ENCODE data around the gene CEL.
"Not testable (repeated sequence)": the region's sequence is repeated elsewhere in the genome, so short reads cannot be mapped to it uniquely, and the experiment has no call there.

CEL gene

DNA sequence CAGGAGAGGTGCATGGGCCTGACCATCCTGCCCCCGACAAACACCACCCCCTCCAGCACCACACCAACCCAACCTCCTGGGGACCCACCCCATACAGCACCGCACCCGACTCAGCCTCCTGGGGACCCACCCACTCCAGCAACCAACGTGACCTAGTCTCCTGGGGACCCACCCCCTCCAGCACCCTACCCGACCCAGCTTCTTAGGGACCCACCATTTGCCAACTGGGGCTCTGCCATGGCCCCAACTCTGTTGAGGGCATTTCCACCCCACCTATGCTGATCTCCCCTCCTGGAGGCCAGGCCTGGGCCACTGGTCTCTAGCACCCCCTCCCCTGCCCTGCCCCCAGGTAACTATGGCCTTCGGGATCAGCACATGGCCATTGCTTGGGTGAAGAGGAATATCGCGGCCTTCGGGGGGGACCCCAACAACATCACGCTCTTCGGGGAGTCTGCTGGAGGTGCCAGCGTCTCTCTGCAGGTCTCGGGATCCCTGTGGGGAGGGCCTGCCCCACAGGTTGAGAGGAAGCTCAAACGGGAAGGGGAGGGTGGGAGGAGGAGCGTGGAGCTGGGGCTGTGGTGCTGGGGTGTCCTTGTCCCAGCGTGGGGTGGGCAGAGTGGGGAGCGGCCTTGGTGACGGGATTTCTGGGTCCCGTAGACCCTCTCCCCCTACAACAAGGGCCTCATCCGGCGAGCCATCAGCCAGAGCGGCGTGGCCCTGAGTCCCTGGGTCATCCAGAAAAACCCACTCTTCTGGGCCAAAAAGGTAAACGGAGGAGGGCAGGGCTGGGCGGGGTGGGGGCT lies 4.6 kb downstream of the CEL start:
- Histone ChIP-seq H3K79me2 (ENCODE audit: low read length) (no peaks in the 10 kb centered on the region), H4K20me1 (ENCODE audit: insufficient read depth, low read length) (no peaks in the 10 kb centered on the region), H3K27ac (ENCODE audit: low read length) (no peak overlapping the region), H3K27me3 (ENCODE audit: low read depth, low read length) (no peaks in the 10 kb centered on the region), H2AFZ (ENCODE audit: low read depth, low read length) (no peak overlapping the region), H3K9ac (ENCODE audit: low read length) (no peak overlapping the region), H3K36me3 (replicated peaks; ENCODE audit: low read depth, low read length) (no peaks in the 10 kb centered on the region), H3K4me1 (ENCODE audit: low read length) (no peaks in the 10 kb centered on the region), H3K4me2 (ENCODE audit: low read length) (no peak overlapping the region), H3K9me3 (ENCODE audit: insufficient read depth, low read length) (no peaks in the 10 kb centered on the region), H3K4me3 (ENCODE audit: low read length) (no peak overlapping the region)
- TF ChIP-seq EZH2phosphoT487 (IDR thresholded peaks at IDR 0.05; ENCODE audit: low read depth), result no peak
- TF ChIP-seq, protein P1, sequence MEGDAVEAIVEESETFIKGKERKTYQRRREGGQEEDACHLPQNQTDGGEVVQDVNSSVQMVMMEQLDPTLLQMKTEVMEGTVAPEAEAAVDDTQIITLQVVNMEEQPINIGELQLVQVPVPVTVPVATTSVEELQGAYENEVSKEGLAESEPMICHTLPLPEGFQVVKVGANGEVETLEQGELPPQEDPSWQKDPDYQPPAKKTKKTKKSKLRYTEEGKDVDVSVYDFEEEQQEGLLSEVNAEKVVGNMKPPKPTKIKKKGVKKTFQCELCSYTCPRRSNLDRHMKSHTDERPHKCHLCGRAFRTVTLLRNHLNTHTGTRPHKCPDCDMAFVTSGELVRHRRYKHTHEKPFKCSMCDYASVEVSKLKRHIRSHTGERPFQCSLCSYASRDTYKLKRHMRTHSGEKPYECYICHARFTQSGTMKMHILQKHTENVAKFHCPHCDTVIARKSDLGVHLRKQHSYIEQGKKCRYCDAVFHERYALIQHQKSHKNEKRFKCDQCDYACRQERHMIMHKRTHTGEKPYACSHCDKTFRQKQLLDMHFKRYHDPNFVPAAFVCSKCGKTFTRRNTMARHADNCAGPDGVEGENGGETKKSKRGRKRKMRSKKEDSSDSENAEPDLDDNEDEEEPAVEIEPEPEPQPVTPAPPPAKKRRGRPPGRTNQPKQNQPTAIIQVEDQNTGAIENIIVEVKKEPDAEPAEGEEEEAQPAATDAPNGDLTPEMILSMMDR (IDR thresholded peaks at IDR 0.05; ENCODE audit: low read depth, low read length), result no peak

DNA sequence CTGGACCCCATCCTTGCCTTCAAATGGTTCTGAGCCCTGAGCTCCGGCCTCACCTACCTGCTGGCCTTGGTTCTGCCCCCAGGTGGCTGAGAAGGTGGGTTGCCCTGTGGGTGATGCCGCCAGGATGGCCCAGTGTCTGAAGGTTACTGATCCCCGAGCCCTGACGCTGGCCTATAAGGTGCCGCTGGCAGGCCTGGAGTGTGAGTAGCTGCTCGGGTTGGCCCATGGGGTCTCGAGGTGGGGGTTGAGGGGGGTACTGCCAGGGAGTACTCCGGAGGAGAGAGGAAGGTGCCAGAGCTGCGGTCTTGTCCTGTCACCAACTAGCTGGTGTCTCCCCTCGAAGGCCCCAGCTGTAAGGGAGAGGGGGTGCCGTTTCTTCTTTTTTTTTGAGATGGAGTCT lies 5.2 kb downstream of the CEL start:
- Histone ChIP-seq H3K4me2 (ENCODE audit: low read length) (no peak overlapping the region), H2AFZ (ENCODE audit: low read depth, low read length) (no peak overlapping the region), H3K36me3 (replicated peaks; ENCODE audit: low read depth, low read length) (no peaks in the 10 kb centered on the region), H4K20me1 (ENCODE audit: insufficient read depth, low read length) (no peaks in the 10 kb centered on the region), H3K9ac (ENCODE audit: low read length) (no peak overlapping the region), H3K4me1 (ENCODE audit: low read length) (no peaks in the 10 kb centered on the region), H3K79me2 (ENCODE audit: low read length) (no peaks in the 10 kb centered on the region), H3K4me3 (ENCODE audit: low read length) (no peak overlapping the region), H3K9me3 (ENCODE audit: insufficient read depth, low read length) (no peaks in the 10 kb centered on the region), H3K27ac (ENCODE audit: low read length) (no peak overlapping the region), H3K27me3 (ENCODE audit: low read depth, low read length) (no peaks in the 10 kb centered on the region)
- TF ChIP-seq, protein P1 (IDR thresholded peaks at IDR 0.05; ENCODE audit: low read depth, low read length), result no peak
- no peak for TF ChIP-seq EZH2phosphoT487 (IDR thresholded peaks at IDR 0.05; ENCODE audit: low read depth)

DNA sequence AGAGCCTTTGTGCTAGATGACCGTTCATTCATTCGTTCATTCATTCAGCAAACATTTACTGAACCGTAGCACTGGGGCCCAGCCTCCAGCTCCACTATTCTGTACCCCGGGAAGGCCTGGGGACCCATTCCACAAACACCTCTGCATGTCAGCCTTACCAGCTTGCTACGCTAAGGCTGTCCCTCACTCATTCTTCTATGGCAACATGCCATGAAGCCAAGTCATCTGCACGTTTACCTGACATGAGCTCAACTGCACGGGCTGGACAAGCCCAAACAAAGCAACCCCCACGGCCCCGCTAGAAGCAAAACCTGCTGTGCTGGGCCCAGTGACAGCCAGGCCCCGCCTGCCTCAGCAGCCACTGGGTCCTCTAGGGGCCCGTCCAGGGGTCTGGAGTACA lies 6.0 kb downstream of the CEL start:
- no peak for TF ChIP-seq EZH2phosphoT487 (IDR thresholded peaks at IDR 0.05; ENCODE audit: low read depth)
- TF ChIP-seq, protein P1 (IDR thresholded peaks at IDR 0.05; ENCODE audit: low read depth, low read length), result no peak
- no peak overlapping the region for H3K9ac ChIP-seq (ENCODE audit: low read length)
- H3K4me1 ChIP-seq (ENCODE audit: low read length), result no peaks in the 10 kb centered on the region
- no peaks in the 10 kb centered on the region for H3K36me3 ChIP-seq (replicated peaks; ENCODE audit: low read depth, low read length)
- H3K27me3 ChIP-seq (ENCODE audit: low read depth, low read length), result no peaks in the 10 kb centered on the region
- no peak overlapping the region for H2AFZ ChIP-seq (ENCODE audit: low read depth, low read length)
- H3K4me2 ChIP-seq (ENCODE audit: low read length), result no peak overlapping the region
- H3K79me2 ChIP-seq (ENCODE audit: low read length), result no peaks in the 10 kb centered on the region
- no peak overlapping the region for H3K27ac ChIP-seq (ENCODE audit: low read length)
- no peak overlapping the region for H3K4me3 ChIP-seq (ENCODE audit: low read length)
- H3K9me3 ChIP-seq (ENCODE audit: insufficient read depth, low read length), result no peaks in the 10 kb centered on the region
- no peaks in the 10 kb centered on the region for H4K20me1 ChIP-seq (ENCODE audit: insufficient read depth, low read length)

DNA sequence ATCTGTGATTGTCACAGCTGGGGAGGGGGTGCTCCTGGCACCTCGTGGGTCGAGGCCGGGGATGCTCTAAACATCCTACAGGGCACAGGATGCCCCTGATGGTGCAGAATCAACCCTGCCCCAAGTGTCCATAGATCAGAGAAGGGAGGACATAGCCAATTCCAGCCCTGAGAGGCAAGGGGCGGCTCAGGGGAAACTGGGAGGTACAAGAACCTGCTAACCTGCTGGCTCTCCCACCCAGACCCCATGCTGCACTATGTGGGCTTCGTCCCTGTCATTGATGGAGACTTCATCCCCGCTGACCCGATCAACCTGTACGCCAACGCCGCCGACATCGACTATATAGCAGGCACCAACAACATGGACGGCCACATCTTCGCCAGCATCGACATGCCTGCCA lies 6.7 kb downstream of the CEL start:
- H3K27ac ChIP-seq (ENCODE audit: low read length); H3K4me2 ChIP-seq (ENCODE audit: low read length); H3K4me3 ChIP-seq (ENCODE audit: low read length); H3K4me1 ChIP-seq (ENCODE audit: low read length); H3K27me3 ChIP-seq (ENCODE audit: low read depth, low read length); H3K9me3 ChIP-seq (ENCODE audit: insufficient read depth, low read length); H3K79me2 ChIP-seq (ENCODE audit: low read length); H2AFZ ChIP-seq (ENCODE audit: low read depth, low read length); H3K9ac ChIP-seq (ENCODE audit: low read length); H3K36me3 ChIP-seq (replicated peaks; ENCODE audit: low read depth, low read length); H4K20me1 ChIP-seq (ENCODE audit: insufficient read depth, low read length): not testable (repeated sequence)

DNA sequence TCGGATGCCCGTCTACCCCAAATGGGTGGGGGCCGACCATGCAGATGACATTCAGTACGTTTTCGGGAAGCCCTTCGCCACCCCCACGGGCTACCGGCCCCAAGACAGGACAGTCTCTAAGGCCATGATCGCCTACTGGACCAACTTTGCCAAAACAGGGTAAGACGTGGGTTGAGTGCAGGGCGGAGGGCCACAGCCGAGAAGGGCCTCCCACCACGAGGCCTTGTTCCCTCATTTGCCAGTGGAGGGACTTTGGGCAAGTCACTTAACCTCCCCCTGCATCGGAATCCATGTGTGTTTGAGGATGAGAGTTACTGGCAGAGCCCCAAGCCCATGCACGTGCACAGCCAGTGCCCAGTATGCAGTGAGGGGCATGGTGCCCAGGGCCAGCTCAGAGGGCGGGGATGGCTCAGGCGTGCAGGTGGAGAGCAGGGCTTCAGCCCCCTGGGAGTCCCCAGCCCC lies 8.8 kb downstream of the CEL start:
- not testable (repeated sequence) for H4K20me1 ChIP-seq (ENCODE audit: insufficient read depth, low read length); H3K9ac ChIP-seq (ENCODE audit: low read length); H3K4me1 ChIP-seq (ENCODE audit: low read length); H3K4me2 ChIP-seq (ENCODE audit: low read length); H3K27me3 ChIP-seq (ENCODE audit: low read depth, low read length); H3K36me3 ChIP-seq (replicated peaks; ENCODE audit: low read depth, low read length); H3K9me3 ChIP-seq (ENCODE audit: insufficient read depth, low read length); H3K4me3 ChIP-seq (ENCODE audit: low read length); H3K79me2 ChIP-seq (ENCODE audit: low read length); H2AFZ ChIP-seq (ENCODE audit: low read depth, low read length); H3K27ac ChIP-seq (ENCODE audit: low read length)

DNA sequence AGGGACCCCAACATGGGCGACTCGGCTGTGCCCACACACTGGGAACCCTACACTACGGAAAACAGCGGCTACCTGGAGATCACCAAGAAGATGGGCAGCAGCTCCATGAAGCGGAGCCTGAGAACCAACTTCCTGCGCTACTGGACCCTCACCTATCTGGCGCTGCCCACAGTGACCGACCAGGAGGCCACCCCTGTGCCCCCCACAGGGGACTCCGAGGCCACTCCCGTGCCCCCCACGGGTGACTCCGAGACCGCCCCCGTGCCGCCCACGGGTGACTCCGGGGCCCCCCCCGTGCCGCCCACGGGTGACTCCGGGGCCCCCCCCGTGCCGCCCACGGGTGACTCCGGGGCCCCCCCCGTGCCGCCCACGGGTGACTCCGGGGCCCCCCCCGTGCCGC lies 9.2 kb downstream of the CEL start:
- not testable (repeated sequence) for H3K27ac ChIP-seq (ENCODE audit: low read length); H4K20me1 ChIP-seq (ENCODE audit: insufficient read depth, low read length); H3K27me3 ChIP-seq (ENCODE audit: low read depth, low read length); H3K9me3 ChIP-seq (ENCODE audit: insufficient read depth, low read length); H2AFZ ChIP-seq (ENCODE audit: low read depth, low read length); H3K4me1 ChIP-seq (ENCODE audit: low read length); H3K4me3 ChIP-seq (ENCODE audit: low read length); H3K36me3 ChIP-seq (replicated peaks; ENCODE audit: low read depth, low read length); H3K4me2 ChIP-seq (ENCODE audit: low read length); H3K9ac ChIP-seq (ENCODE audit: low read length); H3K79me2 ChIP-seq (ENCODE audit: low read length)
